ENCODE results near the gene BTBD8.

Gene BTBD8

DNA sequence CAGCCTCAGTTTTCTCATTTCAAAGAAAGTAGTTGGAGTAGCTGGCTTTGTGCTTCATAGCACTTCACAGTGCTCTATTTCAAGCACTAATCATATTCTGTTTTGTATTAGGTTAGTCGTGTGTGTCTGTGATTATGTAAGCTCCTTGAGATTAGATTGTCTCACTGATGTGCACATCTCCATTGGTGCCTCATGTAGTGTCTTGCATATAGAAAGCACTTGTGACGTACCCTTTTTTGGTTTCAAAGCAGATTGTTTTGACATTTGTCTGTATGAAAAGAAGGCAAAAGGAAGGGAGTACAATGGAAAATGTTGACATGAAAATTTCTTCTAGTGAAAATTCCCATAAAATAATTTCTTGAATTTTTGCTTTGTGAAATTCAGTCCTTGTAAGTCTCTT lies 13.9 kb downstream of the BTBD8 start:
- DNase-seq (ENCODE audit: low spot score): no peak

GRCh38 chr1:92094595-92094994 lies 14.4 kb downstream of the BTBD8 start:
- no peak for DNase-seq (ENCODE audit: low spot score)

GRCh38 chr1:92095874-92096273 lies 15.7 kb downstream of the BTBD8 start:
- no peak for DNase-seq (ENCODE audit: low spot score)

DNA sequence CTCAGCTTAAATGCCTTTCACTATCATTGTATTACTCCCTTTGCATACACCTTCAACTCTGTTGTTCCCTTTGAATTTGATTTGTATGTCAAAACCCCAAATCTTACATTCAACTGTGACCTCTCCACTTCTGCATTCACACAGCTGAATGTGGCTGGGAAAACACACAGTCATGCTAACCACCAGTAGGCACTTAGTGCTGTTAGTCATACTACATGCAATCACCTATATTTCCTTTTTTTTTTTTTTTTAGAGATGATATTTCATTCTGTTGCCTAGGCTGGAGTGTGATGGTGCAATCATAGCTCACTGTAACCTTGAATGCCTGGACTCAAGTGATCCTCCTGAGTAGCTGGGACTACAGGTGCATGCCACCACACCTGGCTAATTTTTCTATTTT lies 16.2 kb downstream of the BTBD8 start:
- DNase-seq (ENCODE audit: low spot score): no peak

DNA sequence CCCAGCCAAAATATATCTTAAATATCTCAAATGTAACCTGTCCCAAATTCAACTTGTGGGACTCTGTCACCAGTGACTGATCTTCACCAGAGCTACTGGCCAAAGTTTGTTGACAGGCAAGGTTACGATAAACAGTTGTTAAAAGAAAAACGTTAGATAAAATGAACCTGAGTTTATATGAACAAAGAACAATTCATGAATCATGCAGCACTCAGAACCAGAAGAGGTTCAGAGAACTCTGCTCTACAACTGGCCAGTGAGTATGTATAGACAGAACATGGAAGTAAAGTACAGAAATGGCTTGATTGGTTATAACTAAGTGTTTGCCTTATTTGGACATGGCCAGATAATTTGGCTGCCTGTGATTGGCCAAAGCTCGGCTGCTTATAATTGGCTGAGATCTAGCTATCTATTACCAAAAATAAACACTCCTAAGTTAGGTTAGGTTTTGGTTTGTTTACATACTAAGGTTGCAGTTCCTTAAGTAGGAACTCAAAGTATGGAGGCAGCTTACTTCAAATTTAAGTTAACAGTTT lies 25.5 kb downstream of the BTBD8 start:
- DNase-seq (ENCODE audit: low spot score): no peak

DNA sequence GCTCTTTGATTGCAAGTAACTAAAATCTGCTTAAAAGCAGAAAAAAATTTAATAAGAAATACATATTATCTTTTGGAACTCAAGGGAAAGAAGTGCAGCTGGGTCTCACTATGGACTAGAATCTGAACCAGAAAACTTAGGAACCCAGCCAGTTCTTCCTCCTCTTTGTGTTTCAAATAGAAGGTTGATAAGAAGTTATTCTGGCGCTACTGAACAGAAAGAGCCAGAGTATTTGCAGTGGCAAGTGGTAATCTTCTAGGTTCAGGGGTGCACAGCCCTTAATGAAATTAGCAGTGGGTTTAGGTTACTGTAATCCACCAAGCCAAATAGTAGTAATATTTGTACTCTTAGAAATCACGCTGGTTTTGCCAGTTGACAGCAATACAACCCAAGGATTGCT lies 28.5 kb downstream of the BTBD8 start:
- DNase-seq (ENCODE audit: low spot score): no peak

- peak; percentile 31 for DNase-seq (ENCODE audit: low spot score)
These were observed 37.4 kb downstream of the BTBD8 start for GRCh38 chr1:92117526-92117925.

DNA sequence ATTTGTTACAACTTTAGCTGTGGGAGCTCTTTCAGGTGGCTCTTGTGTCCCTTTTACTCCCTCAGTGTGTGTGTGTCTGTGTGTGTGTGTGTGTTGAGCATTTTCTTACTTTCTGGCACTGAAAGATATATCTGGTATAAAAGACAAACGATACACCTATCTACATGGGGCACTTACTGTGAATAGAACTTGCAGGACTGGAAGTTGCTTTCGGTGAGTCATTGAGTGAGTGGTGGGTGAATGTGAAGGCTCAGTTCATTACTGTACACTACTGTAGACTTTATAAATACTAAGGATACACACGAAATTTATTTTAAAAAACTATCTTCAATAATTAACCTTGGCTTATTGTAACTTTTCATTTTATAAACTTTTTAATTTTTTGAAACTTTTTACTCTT lies 38.7 kb downstream of the BTBD8 start:
- DNase-seq (ENCODE audit: low spot score): peak; percentile 11

- DNase-seq (ENCODE audit: low spot score): no peak
These were observed 43.7 kb downstream of the BTBD8 start for GRCh38 chr1:92123868-92124267.

DNA sequence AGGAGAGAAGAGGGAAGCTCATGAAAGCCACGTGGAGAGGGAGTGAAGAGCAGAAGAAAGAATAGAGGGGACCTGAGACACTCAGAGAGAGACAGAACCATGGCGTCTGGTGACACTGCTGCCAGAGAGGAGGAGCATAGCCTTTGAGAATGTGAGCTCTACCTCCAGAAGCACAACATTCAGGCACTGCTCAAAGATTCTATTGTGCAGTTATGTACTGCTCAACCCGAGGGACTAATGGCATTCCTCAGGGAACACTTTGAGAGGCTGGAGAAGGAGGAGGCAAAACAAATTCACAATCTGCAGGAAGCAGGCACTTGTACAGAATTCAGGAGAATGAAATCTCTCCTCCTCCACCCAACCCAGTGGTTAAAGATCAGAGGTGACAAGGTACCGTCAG lies 45.1 kb downstream of the BTBD8 start:
- DNase-seq (ENCODE audit: low spot score): no peak

- DNase-seq (ENCODE audit: low spot score): no peak
These were observed 45.9 kb downstream of the BTBD8 start for GRCh38 chr1:92126088-92126487.

GRCh38 chr1:92134331-92134730 lies 54.2 kb downstream of the BTBD8 start:
- no peak for DNase-seq (ENCODE audit: low spot score)

DNA sequence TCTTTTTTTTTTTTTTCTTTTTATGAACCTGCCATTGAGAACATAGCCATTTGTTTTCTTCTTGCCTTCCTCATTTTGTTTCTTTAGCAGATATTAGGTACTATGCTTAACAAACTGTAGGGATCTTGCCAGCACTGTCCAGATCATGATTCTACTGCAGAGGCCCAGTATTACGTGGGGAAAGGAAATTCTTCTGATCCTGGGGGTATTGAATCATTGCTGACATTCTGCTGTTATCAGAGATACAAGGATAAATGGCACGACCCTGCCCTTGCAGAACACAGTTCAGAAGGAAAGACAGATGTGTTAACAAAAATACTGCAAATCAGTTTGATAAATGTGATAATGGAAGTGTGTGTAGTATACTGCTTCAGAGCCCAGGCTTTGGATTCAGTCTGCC lies 56.2 kb downstream of the BTBD8 start:
- DNase-seq (ENCODE audit: low spot score): no peak

GRCh38 chr1:92154934-92155333 lies 74.8 kb downstream of the BTBD8 start:
- no peak for DNase-seq (ENCODE audit: low spot score)

GRCh38 chr1:92159593-92159992 lies 79.4 kb downstream of the BTBD8 start:
- DNase-seq (ENCODE audit: low spot score): no peak

GRCh38 chr1:92165389-92165788 lies 85.2 kb downstream of the BTBD8 start:
- DNase-seq (ENCODE audit: low spot score): no peak

- no peak for DNase-seq (ENCODE audit: low spot score)
These were observed 87.0 kb downstream of the BTBD8 start for GRCh38 chr1:92167151-92167550.

DNA sequence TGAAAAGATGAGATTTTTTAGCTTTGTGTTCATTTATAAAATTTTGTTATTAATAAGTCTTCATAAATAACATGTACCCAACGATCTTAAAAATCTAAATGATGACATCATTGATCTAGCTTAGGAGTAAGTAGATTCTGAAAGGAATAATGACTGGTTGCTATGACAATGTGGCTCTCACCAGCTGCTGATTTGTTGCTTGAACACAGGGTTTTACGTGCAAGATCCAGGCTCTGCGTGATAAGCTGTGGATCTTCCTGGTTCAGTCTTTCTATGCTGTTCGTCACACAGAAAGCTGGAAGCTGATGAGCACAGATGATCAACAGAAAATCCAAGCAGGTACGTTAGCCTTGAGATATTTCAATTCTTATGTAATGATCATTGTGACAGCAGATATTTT lies 88.5 kb downstream of the BTBD8 start:
- no peak for DNase-seq (ENCODE audit: low spot score)

- no peak for DNase-seq (ENCODE audit: low spot score)
These were observed 89.3 kb downstream of the BTBD8 start for GRCh38 chr1:92169214-92170005.

DNA sequence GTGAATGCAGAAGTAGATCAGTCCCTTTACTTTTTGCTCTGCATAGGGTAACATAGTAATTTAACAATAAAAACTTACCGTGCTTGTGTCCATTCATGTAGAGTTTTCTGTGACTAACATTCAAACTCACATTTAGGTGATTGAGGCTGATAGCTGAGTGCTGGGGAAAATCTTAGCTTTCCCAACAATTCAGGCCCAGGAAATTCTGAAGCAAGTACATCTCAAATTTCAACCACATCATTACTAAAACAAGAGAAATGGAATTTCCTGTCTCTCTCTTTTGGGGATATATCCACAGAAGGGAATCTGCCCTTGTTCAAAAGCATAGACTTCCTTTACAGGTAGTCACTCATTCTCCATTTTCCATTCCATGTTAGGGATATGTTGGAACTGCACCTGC lies 104.5 kb downstream of the BTBD8 start:
- DNase-seq (ENCODE audit: low spot score): no peak

DNA sequence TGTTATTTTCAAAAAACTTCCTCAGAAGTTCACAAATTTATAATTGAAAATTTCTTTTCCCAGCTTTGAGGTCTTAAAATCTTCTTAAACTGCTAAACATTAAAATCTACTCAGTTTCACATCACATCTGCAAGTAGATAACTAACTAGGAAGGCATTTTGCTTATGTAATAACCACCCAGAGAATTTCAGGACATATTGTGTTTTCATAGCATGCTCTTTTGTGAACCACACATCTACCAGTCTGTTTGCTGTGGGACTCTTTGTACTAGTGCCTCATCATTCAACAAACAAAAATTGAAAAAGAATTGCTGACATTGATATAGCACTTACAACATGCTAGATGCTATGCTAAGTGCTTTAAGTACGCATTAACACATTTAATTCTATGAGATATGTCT lies 105.9 kb downstream of the BTBD8 start:
- DNase-seq (ENCODE audit: low spot score): no peak

GRCh38 chr1:92188436-92189255 lies 108.5 kb downstream of the BTBD8 start:
- DNase-seq (ENCODE audit: low spot score): no peak

DNA sequence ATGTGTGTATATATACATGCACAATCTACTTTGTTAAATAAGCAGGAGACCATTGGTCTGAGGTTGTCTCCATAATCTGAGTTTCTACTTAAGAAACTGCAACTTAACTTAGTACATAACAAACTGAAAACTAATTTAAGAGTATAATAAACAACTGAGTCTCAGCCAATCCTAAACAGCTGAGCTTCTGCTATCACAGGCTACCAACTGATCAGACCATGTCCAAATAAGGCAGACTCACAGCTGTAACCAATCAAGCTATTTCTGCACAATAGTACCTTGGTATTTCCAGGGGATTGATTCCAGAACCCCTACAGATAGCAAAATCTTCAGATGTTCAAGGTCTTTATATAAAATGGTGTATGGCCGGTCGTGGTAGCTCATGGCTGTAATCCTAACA lies 111.6 kb downstream of the BTBD8 start:
- no peak for DNase-seq (ENCODE audit: low spot score)
